H1 (cell line): ENCODE results near the gene PANX3. TPM values are rescaled to one million over a fixed set of nuclear protein-coding genes. Genes with fewer than 3 reads are reported as not detected.

Source experiments
- KDM5A ChIP-seq: fragments of 200-600 bp; IDR thresholded peaks from 2 replicates; pipeline ENCODE4 v1.7.1; 2012; ENCODE audit warnings: mild to moderate bottlenecking, low read length, inconsistent platforms, mixed read lengths
- TCF12 ChIP-seq: IDR thresholded peaks from 2 replicates; pipeline ENCODE4 v1.6.1; 2011; ENCODE audit warnings: low read depth, mild to moderate bottlenecking, low read length
- polyA plus RNA-seq, 7 experiments: library from polyadenylated mRNA; depleted of rRNA in 3 of 7; stranded (reverse) in 5 of 7; unstranded in 2 of 7; fragments of >200 nt in 5 of 7; fragments of 200-250 nt in 2 of 7; gene quantifications; 1 replicate in 5 of 7; 2 replicates in 1 of 7; 4 replicates in 1 of 7; pipeline versions ENCODE4 v1.2.1 to v1.2.3, GENCODE V29; 2011 to 2013; ENCODE audit warnings: missing spikeins in 2 of 7, mixed read lengths in 2 of 7
- total RNA-seq: library from RNA; stranded (reverse); fragmentation: NEBNext Ultra II Directional; extraction: Animal tissue kit (Norgen Biotek cat#: 25700); gene quantifications from 2 replicates; pipeline ENCODE4 v1.2.1, GENCODE V29; 2021

The PANX3 gene
- total and polyA plus RNA-seq, 2 of the 8 experiments (the other 6 are each of a cell fraction or from before 2014, with no cell fraction given): not detected

DNA sequence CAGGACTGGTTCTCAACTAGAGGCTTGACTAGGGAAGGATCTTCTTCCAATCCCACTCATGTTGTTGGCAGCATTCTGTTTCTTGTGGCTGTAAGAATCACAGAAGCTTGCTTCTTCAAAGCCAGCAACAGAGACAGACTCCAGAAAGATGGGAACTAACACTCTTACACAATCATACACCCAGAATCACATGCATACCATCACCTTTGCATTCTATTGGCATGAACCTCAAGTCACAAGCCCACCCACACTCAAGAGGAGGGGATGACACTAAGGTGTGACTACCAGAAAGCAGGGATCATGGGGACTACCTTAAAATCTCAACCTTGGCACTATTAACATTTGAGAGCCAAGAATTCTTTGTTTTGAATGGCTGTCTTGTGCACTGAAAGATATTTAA lies 13.6 kb upstream of the PANX3 start (continued):
- TF ChIP-seq KDM5A (no peak), TCF12 (no peak)
